T-cell (primary cell): ENCODE measurements around the gene NTM. TPM values are rescaled to one million over a fixed set of nuclear protein-coding genes. Genes with fewer than 3 reads are reported as not detected.

Experiments
- ATAC-seq, 4 experiments: fragments of 200-7000 bp in 3 of 4; fragments of 150-1000 bp in 1 of 4; cut with Tn5 transposase; replicated peaks in 1 of 4; 1 replicate in 3 of 4; 2 replicates in 1 of 4; pipeline ENCODE4 v1.10.0; 2021; ENCODE audit warnings: moderate library complexity in 3 of 4, mild to moderate bottlenecking in 2 of 4, moderate number of reproducible peaks in 1 of 4
- CTCF ChIA-PET, 2 donors: fragments of 300-600 bp; sonication (Branson Sonifier 250); formaldehyde crosslinking; loops; one replicate each; lab custom pipeline; 2022; ENCODE audit warnings: antibody characterized with exemption in 2 of 2; lab: Charles Lee
- POLR2A ChIA-PET, 2 donors: fragments of 300-600 bp; sonication (Branson Sonifier 250); formaldehyde crosslinking; loops; one replicate each; lab custom pipeline; 2022; ENCODE audit warnings: antibody characterized with exemption in 2 of 2; lab: Charles Lee
- DNase-seq, 35 experiments: peaks; one replicate each; pipeline versions ENCODE4 v3.0.0 to v3.0.0-alpha.2; 2013 to 2023
- H3K27ac ChIP-seq: one replicate; pipeline ENCODE4 v1.5.1; 2013; ENCODE audit warnings: low read length
- H3K27me3 ChIP-seq, 2 experiments: replicated peaks in 1 of 2; 1 replicate in 1 of 2; 2 replicates in 1 of 2; pipeline versions ENCODE4 v1.6.1 to v1.7.0; 2013; ENCODE audit warnings: low read length in 1 of 2, mixed read lengths in 1 of 2; ENCODE audit not compliant: control insufficient read depth in 2 of 2, insufficient read depth in 2 of 2; ENCODE audit errors: extremely low read depth in 1 of 2
- H3K36me3 ChIP-seq, 2 donors: 1 replicate in 1 of 2; 2 replicates in 1 of 2; pipeline versions ENCODE4 v1.6.1 to v1.7.0; 2013; ENCODE audit warnings: low read length in 1 of 2; ENCODE audit not compliant: control insufficient read depth in 2 of 2, insufficient read depth in 1 of 2; ENCODE audit errors: extremely low read depth in 1 of 2
- H3K4me1 ChIP-seq, 2 experiments: 1 replicate in 1 of 2; 2 replicates in 1 of 2; pipeline versions ENCODE4 v1.6.1 to v1.7.0; 2013; ENCODE audit warnings: low read length in 2 of 2, mixed read lengths in 1 of 2; ENCODE audit not compliant: insufficient read depth in 2 of 2, control insufficient read depth in 1 of 2; ENCODE audit errors: extremely low read depth in 1 of 2
- H3K4me3 ChIP-seq, 2 donors: 1 replicate in 1 of 2; 2 replicates in 1 of 2; pipeline versions ENCODE4 v1.5.1 to v1.7.0; 2013; ENCODE audit warnings: mild to moderate bottlenecking in 2 of 2, low read length in 1 of 2, moderate library complexity in 1 of 2; ENCODE audit not compliant: control insufficient read depth in 1 of 2; ENCODE audit errors: extremely low read depth in 1 of 2
- H3K9me3 ChIP-seq: 2 replicates; pipeline ENCODE4 v1.7.0; 2013
- H3K27ac Mint-ChIP-seq, 2 donors: one replicate each; pipeline ENCODE4 v1.8.0; 2020 to 2021; ENCODE audit warnings: mild to moderate bottlenecking in 2 of 2, mixed read lengths in 2 of 2
- H3K27me3 Mint-ChIP-seq, 2 donors: one replicate each; pipeline ENCODE4 v1.8.0; 2021 to 2022; ENCODE audit warnings: mixed read lengths in 2 of 2
- H3K36me3 Mint-ChIP-seq: one replicate; pipeline ENCODE4 v1.8.0; 2021; ENCODE audit warnings: mixed read lengths
- H3K4me1 Mint-ChIP-seq, 3 donors: one replicate each; pipeline ENCODE4 v1.8.0; 2020 to 2022; ENCODE audit warnings: mixed read lengths in 3 of 3, mild to moderate bottlenecking in 1 of 3
- H3K4me3 Mint-ChIP-seq, 3 donors: one replicate each; pipeline ENCODE4 v1.8.0; 2020 to 2022; ENCODE audit warnings: mild to moderate bottlenecking in 3 of 3, mixed read lengths in 3 of 3, moderate library complexity in 3 of 3
- H3K9me3 Mint-ChIP-seq, 3 donors: one replicate each; pipeline ENCODE4 v1.8.0; 2020 to 2022; ENCODE audit warnings: mixed read lengths in 3 of 3
- WGBS: methylation state at CpG from one replicate; pipeline ENCODE4 v1.1.5; 2013; ENCODE audit warnings: missing lambda C conversion rate; ENCODE audit not compliant: insufficient coverage; 5-methylcytosine and 5-hydroxymethylcytosine counted together
- total RNA-seq, 35 experiments: library from RNA in 6 of 35; stranded (reverse) in 6 of 35; fragments of 120-200 nt in 1 of 35; gene quantifications; one replicate each; pipeline versions ENCODE4 v1.2.1 to v1.2.4 and lab custom pipeline; 2013 to 2026

The NTM gene
- total RNA-seq, 5 donors from 2014 or later (not counting 1 experiment from before 2014, with no cell fraction given): not detected

DNA sequence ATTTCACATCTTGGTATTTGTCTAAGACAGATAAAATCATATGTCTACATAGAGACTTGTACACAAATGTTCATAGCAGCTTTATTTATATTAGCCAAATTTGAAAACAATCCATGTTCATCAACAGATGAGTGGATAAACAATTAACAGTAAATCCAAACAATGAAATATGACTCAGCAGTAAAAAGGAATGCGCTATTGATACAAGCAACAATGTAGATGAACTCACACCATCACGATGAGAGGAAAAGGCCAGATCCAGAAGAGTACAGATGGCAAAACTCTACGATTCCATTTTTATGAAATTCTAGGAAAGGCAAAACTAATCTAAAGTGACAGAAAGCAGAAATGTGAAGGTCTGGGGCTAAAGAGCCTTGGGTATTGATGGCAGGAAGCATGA lies 384.3 kb downstream of the NTM start:
- 100% methylated on average over 1 of the region's 3 CpGs for WGBS
- no peaks in the 10 kb centered on the region for H3K36me3 ChIP-seq
- no peak overlapping the region for H3K4me3 Mint-ChIP-seq
- H3K27me3 ChIP-seq: peaks cover 0 to 9% of the 10 kb centered on the region in 2 experiments
- no peak overlapping the region for H3K4me3 ChIP-seq
- H3K36me3 Mint-ChIP-seq: no peaks in the 10 kb centered on the region
- H3K27ac Mint-ChIP-seq: no peak overlapping the region
- CTCF ChIA-PET: no interaction called here
- peaks cover 4 to 10% (median 6%) of the 10 kb centered on the region in 3 donors for H3K9me3 Mint-ChIP-seq
- no peaks in the 10 kb centered on the region for H3K4me1 ChIP-seq
- no peaks in the 10 kb centered on the region for H3K4me1 Mint-ChIP-seq
- POLR2A ChIA-PET: no interaction called here
- H3K27ac ChIP-seq: no peak overlapping the region
- no peak for ATAC-seq
- H3K9me3 ChIP-seq: no peaks in the 10 kb centered on the region
- peaks cover 0 to 3% of the 10 kb centered on the region in 2 donors for H3K27me3 Mint-ChIP-seq
- no peak for DNase-seq

DNA sequence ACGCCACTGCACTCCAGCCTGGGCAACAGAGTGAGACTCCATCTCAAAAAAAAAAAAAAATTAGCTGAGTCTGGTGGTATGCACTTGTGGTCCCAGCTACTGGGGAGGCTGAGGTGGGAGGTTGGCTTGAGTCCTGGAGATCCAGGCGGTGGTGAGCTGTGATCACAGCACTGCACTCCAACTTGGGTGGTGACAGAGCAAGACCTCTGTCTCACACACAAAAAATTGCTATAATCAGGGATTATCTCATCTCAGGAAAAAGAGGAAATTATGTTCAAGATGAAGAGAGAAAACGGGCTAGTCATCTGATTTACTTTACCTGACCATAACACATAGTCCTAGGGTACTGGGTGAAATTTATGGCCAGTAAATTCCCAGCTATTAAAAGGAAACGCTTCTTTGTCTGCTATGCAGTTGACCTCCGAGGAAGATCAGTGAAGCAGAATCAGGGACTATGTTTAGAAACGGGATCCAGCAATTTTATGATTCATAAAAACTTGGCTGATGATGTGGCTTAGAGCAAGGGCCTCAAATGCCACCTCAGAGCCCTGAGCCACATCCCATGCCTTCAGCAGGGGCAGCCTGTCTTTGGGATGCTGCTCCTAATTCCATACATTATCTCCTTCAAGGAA lies 386.2 kb downstream of the NTM start:
- CTCF ChIA-PET: no interaction called here
- Histone ChIP-seq H3K9me3 (no peaks in the 10 kb centered on the region), H3K4me1 (no peaks in the 10 kb centered on the region), H3K27me3 (no peaks in the 10 kb centered on the region), H3K27ac (no peak overlapping the region), H3K4me3 (no peak overlapping the region), H3K36me3 (no peaks in the 10 kb centered on the region)
- no CpG with 5 or more reads among the region's 6 CpGs for WGBS
- POLR2A ChIA-PET: no interaction called here
- no peak overlapping the region for H3K4me3 Mint-ChIP-seq
- no peaks in the 10 kb centered on the region for H3K4me1 Mint-ChIP-seq
- no peaks in the 10 kb centered on the region for H3K36me3 Mint-ChIP-seq
- DNase-seq: no peak
- peaks cover 6 to 14% (median 8%) of the 10 kb centered on the region in 3 donors for H3K9me3 Mint-ChIP-seq
- no peak overlapping the region for H3K27ac Mint-ChIP-seq
- no peaks in the 10 kb centered on the region for H3K27me3 Mint-ChIP-seq
- no peak for ATAC-seq

DNA sequence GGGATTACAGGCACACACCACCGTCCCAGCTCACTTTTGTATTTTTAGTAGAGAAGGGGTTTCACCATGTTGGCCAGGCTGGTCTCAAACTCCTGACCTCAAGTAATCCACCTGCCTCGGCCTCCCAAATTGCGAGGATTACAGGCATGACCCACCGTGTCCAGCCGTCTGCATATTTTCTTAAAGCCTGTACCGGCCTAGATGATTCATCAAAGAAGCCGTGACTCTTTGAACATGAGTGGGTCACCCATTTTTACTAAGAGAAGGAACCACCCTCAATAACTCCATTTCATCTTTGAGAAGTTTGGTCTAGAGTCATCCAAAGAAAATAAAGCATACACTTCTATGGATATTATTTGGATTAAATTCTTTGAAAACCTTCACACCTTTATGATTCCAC lies 388.3 kb downstream of the NTM start:
- Mint-ChIP-seq H3K27ac (no peak overlapping the region), H3K36me3 (no peaks in the 10 kb centered on the region), H3K27me3 (no peaks in the 10 kb centered on the region), H3K4me3 (no peak overlapping the region), H3K4me1 (no peaks in the 10 kb centered on the region), H3K9me3 (peaks cover 3 to 6% (median 5%) of the 10 kb centered on the region in 3 donors)
- Histone ChIP-seq H3K27me3 (no peaks in the 10 kb centered on the region), H3K27ac (no peak overlapping the region), H3K9me3 (no peaks in the 10 kb centered on the region), H3K4me3 (no peak overlapping the region), H3K4me1 (no peaks in the 10 kb centered on the region), H3K36me3 (no peaks in the 10 kb centered on the region)
- ChIA-PET CTCF (no interaction called here), POLR2A (no interaction called here)
- WGBS: 82% methylated on average over 4 of the region's 7 CpGs
- no peak for ATAC-seq
- no peak for DNase-seq

DNA sequence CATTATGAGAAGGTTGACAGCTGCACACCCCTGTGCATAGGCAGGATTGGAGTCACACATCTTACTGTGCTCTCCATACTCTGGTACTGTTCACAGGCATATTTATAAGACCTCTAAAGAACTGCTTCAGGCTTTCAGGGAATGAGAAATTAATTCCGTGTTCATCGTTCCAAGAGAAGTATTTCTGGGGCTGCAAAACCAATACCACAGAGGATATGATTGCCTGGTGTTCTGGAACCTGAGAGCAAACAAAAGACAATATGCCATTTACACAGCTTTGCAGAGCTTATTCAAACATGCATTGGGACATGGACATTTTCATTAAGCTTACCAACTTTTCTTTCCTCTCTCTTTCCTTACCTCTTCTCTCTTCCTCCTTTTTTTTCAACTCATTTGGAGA lies 388.7 kb downstream of the NTM start:
- no peak overlapping the region for H3K27ac ChIP-seq
- no peak overlapping the region for H3K4me3 Mint-ChIP-seq

DNA sequence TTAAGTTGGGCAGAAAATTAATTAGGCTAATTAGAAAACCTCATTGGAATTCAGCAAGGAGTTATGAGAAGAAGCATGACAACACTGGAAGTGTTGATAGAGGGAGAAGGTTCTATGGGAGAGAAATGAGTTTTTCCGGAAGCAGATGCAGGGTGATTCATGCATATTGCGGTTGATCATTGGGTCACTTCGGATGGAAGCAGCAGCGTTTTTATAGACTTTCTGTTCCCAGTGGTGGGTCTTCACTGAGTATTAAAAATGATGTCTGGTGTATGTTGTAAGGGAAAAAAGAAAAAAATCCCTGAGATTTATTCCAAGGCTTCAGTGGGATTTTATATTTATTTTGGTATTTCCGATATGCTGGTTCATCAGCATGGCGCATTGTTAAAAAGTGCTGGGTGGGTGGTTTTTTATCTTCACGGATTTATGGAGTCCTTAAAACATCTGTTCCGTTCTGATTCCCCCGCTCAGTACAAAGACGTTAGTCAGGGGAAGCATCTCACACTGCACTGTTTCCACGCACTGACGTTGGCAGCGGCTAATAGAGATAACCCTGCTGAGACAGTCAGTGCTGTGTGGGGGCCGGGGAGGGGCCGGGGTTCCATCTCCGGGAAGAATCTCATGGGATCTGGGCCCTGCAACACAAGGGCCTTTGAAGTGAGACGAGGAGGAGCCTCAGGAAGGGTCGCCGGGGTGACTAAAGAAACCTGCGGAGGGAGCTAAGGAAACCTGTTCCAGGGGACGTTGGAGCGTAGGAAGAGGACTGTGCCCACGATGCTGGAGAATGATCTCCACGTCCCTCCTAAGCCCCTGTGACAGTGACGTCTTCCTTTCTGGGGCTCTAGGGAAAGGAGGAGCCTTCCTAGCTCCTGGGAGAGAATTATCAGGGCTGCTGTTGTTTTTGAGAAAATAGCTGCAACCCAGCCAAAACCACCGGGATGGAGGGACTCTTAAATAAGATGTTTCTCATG lies 390.0 kb downstream of the NTM start:
- ChIA-PET POLR2A (no interaction called here), CTCF (no interaction called here)
- DNase-seq (no peak), ATAC-seq (no peak)
- Mint-ChIP-seq H3K27me3 (no peaks in the 10 kb centered on the region), H3K27ac (no peak overlapping the region), H3K4me3 (no peak overlapping the region), H3K4me1 (no peaks in the 10 kb centered on the region), H3K36me3 (no peaks in the 10 kb centered on the region), H3K9me3 (peaks cover 5 to 6% (median 6%) of the 10 kb centered on the region in 3 donors)
- Histone ChIP-seq H3K4me3 (no peak overlapping the region), H3K9me3 (no peaks in the 10 kb centered on the region), H3K27me3 (no peaks in the 10 kb centered on the region), H3K36me3 (no peaks in the 10 kb centered on the region), H3K27ac (no peak overlapping the region), H3K4me1 (no peaks in the 10 kb centered on the region)
- WGBS: 78% methylated on average over 23 of the region's 26 CpGs

More for the DNA sequence above, 388.7 kb downstream of the NTM start:
- no peaks in the 10 kb centered on the region for H3K27me3 ChIP-seq
- POLR2A ChIA-PET: no interaction called here
- H3K4me1 ChIP-seq: no peaks in the 10 kb centered on the region
- H3K27ac Mint-ChIP-seq: no peak overlapping the region
- peaks cover 4 to 6% (median 5%) of the 10 kb centered on the region in 3 donors for H3K9me3 Mint-ChIP-seq
- no peaks in the 10 kb centered on the region for H3K4me1 Mint-ChIP-seq
- WGBS: 100% methylated on average over 2 of the region's 2 CpGs
- DNase-seq (no peak), ATAC-seq (no peak)
- H3K36me3 Mint-ChIP-seq: no peaks in the 10 kb centered on the region
- H3K4me3 ChIP-seq: no peak overlapping the region
- CTCF ChIA-PET: no interaction called here
- H3K27me3 Mint-ChIP-seq: no peaks in the 10 kb centered on the region
- no peaks in the 10 kb centered on the region for H3K36me3 ChIP-seq
- no peaks in the 10 kb centered on the region for H3K9me3 ChIP-seq

DNA sequence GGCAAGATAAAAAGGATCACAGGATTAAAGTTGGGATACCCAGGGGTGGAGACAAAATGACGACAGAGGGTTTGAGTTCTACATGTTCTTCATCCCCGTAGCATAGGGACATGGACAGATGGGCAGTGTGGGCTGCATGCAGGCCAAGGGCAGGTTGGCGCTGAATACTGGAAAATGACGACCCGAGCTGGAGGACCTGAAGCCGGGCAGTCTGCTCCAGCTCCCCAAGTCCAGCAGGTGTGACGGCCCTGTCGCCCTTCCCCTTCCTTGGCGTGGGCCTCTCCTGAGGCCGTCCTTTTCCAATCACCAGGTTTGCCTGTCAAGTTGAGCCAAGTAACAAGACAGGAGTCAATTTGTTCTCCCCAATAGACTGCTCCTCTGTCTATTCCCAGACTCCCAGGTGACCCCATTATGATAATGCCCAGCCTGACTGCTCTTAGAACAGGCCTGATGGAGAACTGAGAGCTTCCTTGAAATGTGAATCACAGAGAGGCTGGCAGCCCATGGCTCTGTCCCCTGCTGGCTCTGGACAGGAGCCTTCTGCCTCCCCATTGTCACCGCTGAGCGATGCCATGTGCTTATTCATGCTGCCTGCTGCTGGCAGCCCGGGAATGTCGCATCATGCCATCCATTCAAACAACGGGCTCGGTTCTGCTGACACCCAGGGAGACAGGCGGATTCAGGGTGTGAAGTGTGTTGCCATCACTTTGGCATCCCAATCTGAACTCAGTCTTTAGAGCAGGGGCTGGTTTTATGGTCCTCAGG lies 392.1 kb downstream of the NTM start:
- ChIA-PET POLR2A (no interaction called here), CTCF (no interaction called here)
- Mint-ChIP-seq H3K27me3 (no peaks in the 10 kb centered on the region), H3K4me3 (no peak overlapping the region), H3K36me3 (no peaks in the 10 kb centered on the region), H3K9me3 (peaks cover 6% of the 10 kb centered on the region in 3 donors), H3K27ac (no peak overlapping the region), H3K4me1 (no peaks in the 10 kb centered on the region)
- Histone ChIP-seq H3K27me3 (no peaks in the 10 kb centered on the region), H3K27ac (no peak overlapping the region), H3K4me1 (no peaks in the 10 kb centered on the region), H3K9me3 (no peaks in the 10 kb centered on the region), H3K36me3 (no peaks in the 10 kb centered on the region), H3K4me3 (no peak overlapping the region)
- WGBS: 90% methylated on average over 15 of the region's 17 CpGs
- DNase-seq (no peak), ATAC-seq (no peak)
